HCT116 (cell line): ENCODE measurements around the gene EDN1. TPM values are rescaled to one million over a fixed set of nuclear protein-coding genes. Genes with fewer than 3 reads are reported as not detected.

Experiments used
- ATAC-seq: fragments of 200-7000 bp; cut with Tn5 transposase; 2 replicates; pipeline ENCODE4 v1.9.1; 2020; ENCODE audit warnings: mild to moderate bottlenecking, moderate library complexity
- BruUV-seq: library from RNA; stranded (reverse); fragments of 400-500 nt; replicated peaks from 2 replicates; lab custom pipeline; 2021; lab: Mats Ljungman, UMichigan
- CTCF ChIA-PET: fragments of 300-600 bp; sonication (Branson Sonifier 250); formaldehyde crosslinking; loops from one replicate; lab custom pipeline; 2021; ENCODE audit warnings: antibody characterized with exemption; lab: Charles Lee
- POLR2A ChIA-PET: fragments of 300-600, 350-600 bp; sonication (Branson Sonifier 250); formaldehyde crosslinking; loops from one replicate; lab custom pipeline; 2021; ENCODE audit warnings: antibody characterized with exemption; lab: Charles Lee
- RAD21 ChIA-PET, 2 experiments: fragments of 300-600 bp; sonication (Branson Sonifier 250); formaldehyde crosslinking; loops; one replicate each; lab custom pipeline; 2023; ENCODE audit warnings: low total read pairs in 2 of 2; ENCODE audit not compliant: uncharacterized antibody in 2 of 2, unreplicated experiment in 2 of 2, low non-redundant PET in 1 of 2; lab: Charles Lee
- DNase-seq: peaks from one replicate; pipeline ENCODE4 v3.0.0-alpha.2; 2010; ENCODE audit warnings: low read depth, low spot score
- H2AFZ ChIP-seq: fragments of 200-600 bp; shearing (Covaris generic), sonication (generic); 2 replicates; pipeline ENCODE4 v1.6.1; 2017; ENCODE audit warnings: low read depth, mixed run types, mixed read lengths, antibody characterized with exemption, low read length; ENCODE audit not compliant: poor library complexity, severe bottlenecking
- H3K27ac ChIP-seq: 2 replicates; pipeline ENCODE4 v1.5.1; 2012; ENCODE audit warnings: low read depth, low read length
- H3K27me3 ChIP-seq: fragments of 200-600 bp; sonication (generic); 2 replicates; pipeline ENCODE4 v1.6.1; 2016; ENCODE audit warnings: mixed run types, low read length, mixed read lengths; ENCODE audit not compliant: insufficient read depth
- H3K36me3 ChIP-seq, 2 experiments: fragments of 200-500 bp in 1 of 2; fragments of 200-600 bp in 1 of 2; sonication (Bioruptor generic) in 1 of 2; sonication (generic) in 1 of 2; 2 replicates each; pipeline versions ENCODE4 v1.5.1 to v1.6.1; 2014 to 2016; ENCODE audit warnings: low read length in 2 of 2, inconsistent platforms in 1 of 2, mixed read lengths in 1 of 2, mixed run types in 1 of 2; ENCODE audit not compliant: insufficient read depth in 2 of 2, control insufficient read depth in 1 of 2
- H3K4me1 ChIP-seq, 2 experiments: fragments of 200-600 bp in 1 of 2; sonication (generic) in 1 of 2; 2 replicates each; pipeline versions ENCODE4 v1.5.1 to v1.6.1; 2012 to 2017; ENCODE audit warnings: low read length in 2 of 2, inconsistent platforms in 1 of 2, mild to moderate bottlenecking in 1 of 2, mixed read lengths in 1 of 2, mixed run types in 1 of 2, moderate library complexity in 1 of 2; ENCODE audit not compliant: insufficient read depth in 2 of 2, control insufficient read depth in 1 of 2
- H3K4me2 ChIP-seq: fragments of 200-600 bp; sonication (generic); 2 replicates; pipeline ENCODE4 v1.6.1; 2017; ENCODE audit warnings: mixed run types, low read length, mixed read lengths
- H3K4me3 ChIP-seq, 2 experiments: fragments of 200-600 bp in 1 of 2; sonication (generic) in 1 of 2; replicated peaks in 1 of 2; 2 replicates each; pipeline ENCODE4 v1.5.1; 2011 to 2016; ENCODE audit warnings: low read length in 2 of 2, control low read depth in 1 of 2, low read depth in 1 of 2, mild to moderate bottlenecking in 1 of 2, mixed read lengths in 1 of 2, mixed run types in 1 of 2
- H3K79me2 ChIP-seq: fragments of 200-600 bp; sonication (generic); 2 replicates; pipeline ENCODE4 v1.6.1; 2017; ENCODE audit warnings: mild to moderate bottlenecking, mixed run types, low read length, moderate library complexity, mixed read lengths; ENCODE audit not compliant: insufficient read depth
- H3K9ac ChIP-seq: fragments of 200-600 bp; sonication (generic); 2 replicates; pipeline ENCODE4 v1.6.1; 2016; ENCODE audit warnings: low read length, mixed read lengths
- H3K9me2 ChIP-seq: fragments of 200-600 bp; sonication (generic), shearing (Covaris generic); 2 replicates; pipeline ENCODE4 v1.6.1; 2017; ENCODE audit warnings: mixed run types, mild to moderate bottlenecking, moderate library complexity; ENCODE audit not compliant: insufficient read depth
- H3K9me3 ChIP-seq, 2 experiments: fragments of 200-500 bp in 1 of 2; fragments of 200-600 bp in 1 of 2; sonication (Bioruptor generic) in 1 of 2; sonication (generic) in 1 of 2; 2 replicates each; pipeline ENCODE4 v1.6.1; 2014 to 2017; ENCODE audit warnings: low read length in 2 of 2, mixed read lengths in 2 of 2, inconsistent platforms in 1 of 2, low read depth in 1 of 2, mild to moderate bottlenecking in 1 of 2, mixed run types in 1 of 2, moderate library complexity in 1 of 2; ENCODE audit not compliant: control insufficient read depth in 1 of 2, insufficient read depth in 1 of 2
- H4K20me1 ChIP-seq: fragments of 200-600 bp; sonication (generic), shearing (Covaris generic); 2 replicates; pipeline ENCODE4 v1.6.1; 2017; ENCODE audit warnings: mixed run types, mild to moderate bottlenecking, moderate library complexity; ENCODE audit not compliant: insufficient read depth
- CBX3 ChIP-seq: IDR thresholded peaks from 2 replicates; pipeline ENCODE4 v1.6.1; 2012; ENCODE audit warnings: low read depth
- CEBPB ChIP-seq: IDR thresholded peaks from 2 replicates; pipeline ENCODE4 v1.6.1; 2012; ENCODE audit warnings: low read depth
- ELF1 ChIP-seq: IDR thresholded peaks from 2 replicates; pipeline ENCODE4 v1.6.1; 2012; ENCODE audit warnings: low read depth, borderline replicate concordance
- EZH2 ChIP-seq: fragments of 200-600 bp; sonication (generic); IDR thresholded peaks from 2 replicates; pipeline ENCODE4 v1.6.1; 2017; ENCODE audit warnings: antibody characterized with exemption, mixed run types
- JUND ChIP-seq: IDR thresholded peaks from 2 replicates; pipeline ENCODE4 v1.6.1; 2012
- POLR2AphosphoS5 ChIP-seq: IDR thresholded peaks from 2 replicates; pipeline ENCODE4 v1.6.1; 2011; ENCODE audit warnings: mild to moderate bottlenecking, low read depth, low read length, moderate library complexity
- SRF ChIP-seq: IDR thresholded peaks from 2 replicates; pipeline ENCODE4 v1.6.1; 2012; ENCODE audit warnings: low read depth
- TCF7L2 ChIP-seq: IDR thresholded peaks from 2 replicates; pipeline ENCODE4 v1.7.0; 2011; ENCODE audit warnings: borderline replicate concordance, inconsistent platforms; ENCODE audit not compliant: insufficient read depth, insufficient read length; ENCODE audit errors: extremely low read depth
- YY1 ChIP-seq: IDR thresholded peaks from 2 replicates; pipeline ENCODE4 v1.6.1; 2011; ENCODE audit warnings: low read length, low read depth, moderate library complexity, mild to moderate bottlenecking; ENCODE audit not compliant: insufficient replicate concordance; ENCODE audit errors: extremely low read depth
- ZNF274 ChIP-seq: fragments of 200-500 bp; sonication (Bioruptor generic); IDR thresholded peaks from 2 replicates; pipeline ENCODE4 v1.6.1; 2014; ENCODE audit warnings: mild to moderate bottlenecking, low read depth, low read length, inconsistent platforms
- intact Hi-C: fragments of 100-400 bp; cut with micrococcal nuclease; formaldehyde crosslinking; loops from 2 replicates; pipeline ENCODE4 v1.10.0; 2022
- total RNA-seq: library from RNA; stranded (reverse); gene quantifications from one replicate; pipeline ENCODE4 v1.2.1, GENCODE V29; 2021; ENCODE audit not compliant: unreplicated experiment
- TF ChIP-seq, protein P1 (sequence below): IDR thresholded peaks from 2 replicates; pipeline ENCODE4 v1.6.1; 2012
- TF ChIP-seq, protein P2 (sequence below): IDR thresholded peaks from 2 replicates; pipeline ENCODE4 v1.6.1; 2012

The EDN1 gene
- total RNA-seq, 1 experiment from 2014 or later: 0.22 TPM

DNA sequence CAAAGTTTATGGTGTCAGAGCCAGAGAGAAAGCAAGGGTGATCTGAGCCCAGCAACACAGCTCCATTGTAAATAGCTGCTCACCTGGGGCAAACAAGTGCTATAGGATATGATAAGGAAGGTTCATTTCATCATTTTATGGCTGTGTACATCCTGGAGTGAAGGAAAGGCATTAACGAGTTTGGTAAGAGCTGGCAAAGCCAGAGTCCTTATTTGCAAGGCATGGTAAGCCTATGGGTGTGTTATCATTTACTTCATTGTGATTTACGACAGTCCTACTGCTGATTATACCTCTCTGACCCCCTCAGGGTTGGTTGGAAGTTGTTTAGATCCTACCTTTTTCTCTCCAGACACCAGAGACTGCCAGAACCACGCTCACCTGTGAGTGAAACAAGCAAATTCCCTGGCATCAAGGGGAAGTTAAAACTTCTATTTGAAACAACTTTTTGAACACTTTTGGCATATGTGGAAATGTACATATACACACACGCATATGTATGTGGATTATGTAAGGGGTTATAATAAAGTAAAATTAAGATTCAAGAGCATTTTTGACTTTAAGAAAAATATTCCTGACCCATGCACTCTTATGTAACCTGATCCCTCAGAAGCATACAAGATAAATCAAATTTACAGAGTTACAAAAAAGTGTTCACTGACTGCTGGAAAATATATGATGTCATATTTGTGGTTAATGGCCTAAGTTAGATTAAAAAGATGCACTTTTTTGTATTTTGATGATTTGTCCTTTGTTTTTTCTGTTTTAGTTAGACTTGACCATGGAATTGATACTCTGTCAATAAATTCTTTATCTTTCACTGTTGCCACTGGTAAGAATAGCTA is 40.4 kb upstream of the EDN1 start:
- CTCF ChIA-PET: no interaction called here
- H3K36me3 ChIP-seq: no peaks in the 10 kb centered on the region
- no TSS peak for BruUV-seq
- no peak for TF ChIP-seq EZH2
- TF ChIP-seq, protein P1, sequence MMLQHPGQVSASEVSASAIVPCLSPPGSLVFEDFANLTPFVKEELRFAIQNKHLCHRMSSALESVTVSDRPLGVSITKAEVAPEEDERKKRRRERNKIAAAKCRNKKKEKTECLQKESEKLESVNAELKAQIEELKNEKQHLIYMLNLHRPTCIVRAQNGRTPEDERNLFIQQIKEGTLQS: no peak
- no peak for TF ChIP-seq TCF7L2
- TF ChIP-seq ELF1: no peak
- no peak for TF ChIP-seq ZNF274
- no peak for TF ChIP-seq SRF
- TF ChIP-seq POLR2AphosphoS5: no peak
- TF ChIP-seq CBX3: no peak
- no peak for TF ChIP-seq JUND
- TF ChIP-seq YY1: no peak
- no peak for TF ChIP-seq CEBPB
- TF ChIP-seq, protein P2, sequence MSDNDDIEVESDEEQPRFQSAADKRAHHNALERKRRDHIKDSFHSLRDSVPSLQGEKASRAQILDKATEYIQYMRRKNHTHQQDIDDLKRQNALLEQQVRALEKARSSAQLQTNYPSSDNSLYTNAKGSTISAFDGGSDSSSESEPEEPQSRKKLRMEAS: no peak
- H3K9ac ChIP-seq: no peak overlapping the region
- no peaks in the 10 kb centered on the region for H3K27me3 ChIP-seq
- RAD21 ChIA-PET: no interaction called here
- POLR2A ChIA-PET: no interaction called here
- H3K27ac ChIP-seq: no peak overlapping the region
- no peak overlapping the region for H2AFZ ChIP-seq
- H3K9me3 ChIP-seq: no peaks in the 10 kb centered on the region
- no peaks in the 10 kb centered on the region for H3K9me2 ChIP-seq
- ATAC-seq (no peak), DNase-seq (no peak)
- intact Hi-C loops: no loop called here
- H4K20me1 ChIP-seq: 0 out of 2 replicates have a peak, but pooled peaks cover 5% of the 10 kb centered on the region
- H3K4me1 ChIP-seq: peaks cover 0 to 2% of the 10 kb centered on the region in 2 experiments; a peak in 2 of 4 replicates
- no peak overlapping the region for H3K4me2 ChIP-seq
- H3K79me2 ChIP-seq: no peaks in the 10 kb centered on the region
- H3K4me3 ChIP-seq: no peak overlapping the region
